Sigmoid colon (tissue), 7 donors: ENCODE measurements around the gene OTOP3. TPM values are rescaled to one million over a fixed set of nuclear protein-coding genes. Genes with fewer than 3 reads are reported as not detected.
"Not testable (repeated sequence)": the region's sequence is repeated elsewhere in the genome, so short reads cannot be mapped to it uniquely, and the experiment has no call there.

Source experiments
- DNase-seq: peaks from one replicate; pipeline ENCODE4 v3.0.0-alpha.2; 2019
- H3K27ac ChIP-seq, 4 donors: fragments of 200-600 bp; sonication (generic); one replicate each; pipeline ENCODE4 v1.5.1; 2016 to 2019; ENCODE audit warnings: mild to moderate bottlenecking in 1 of 4
- H3K27me3 ChIP-seq, 3 donors: fragments of 200-600 bp; sonication (generic); one replicate each; pipeline ENCODE4 v1.5.1; 2019; ENCODE audit warnings: mild to moderate bottlenecking in 1 of 3
- H3K36me3 ChIP-seq, 4 donors: fragments of 200-600 bp; sonication (generic); one replicate each; pipeline ENCODE4 v1.5.1; 2016 to 2019
- H3K4me1 ChIP-seq, 4 donors: fragments of 200-600 bp; sonication (generic); one replicate each; pipeline ENCODE4 v1.5.1; 2017 to 2019
- H3K4me3 ChIP-seq, 4 donors: fragments of 200-600 bp; sonication (generic); one replicate each; pipeline ENCODE4 v1.5.1; 2017 to 2019; ENCODE audit warnings: mild to moderate bottlenecking in 2 of 4, moderate library complexity in 1 of 4
- H3K9me3 ChIP-seq, 4 donors: fragments of 200-600 bp in 3 of 4; sonication (generic) in 3 of 4; one replicate each; pipeline versions ENCODE4 v1.5.1 to v1.6.1; 2013 to 2019
- EP300 ChIP-seq, 4 donors: sonication (generic); formaldehyde crosslinking; IDR thresholded peaks; one replicate each; pipeline ENCODE4 v1.6.1; 2017; ENCODE audit warnings: antibody characterized with exemption in 4 of 4
- POLR2A ChIP-seq, 2 donors: fragments of 450-650 bp; IDR thresholded peaks; one replicate each; pipeline ENCODE4 v1.6.1; 2016; ENCODE audit warnings: antibody characterized with exemption in 2 of 2, mild to moderate bottlenecking in 2 of 2, moderate library complexity in 2 of 2
- POLR2AphosphoS5 ChIP-seq, 4 donors: sonication (generic); formaldehyde crosslinking; IDR thresholded peaks; one replicate each; pipeline ENCODE4 v1.6.1; 2017; ENCODE audit warnings: antibody characterized with exemption in 4 of 4
- WGBS, 2 donors: extraction: QIAGEN DNeasy Blood & Tissue Kit; methylation state at CpG; one replicate each; pipeline ENCODE4 v1.1.7; 2013; 5-methylcytosine and 5-hydroxymethylcytosine counted together
- intact Hi-C: fragments of 100-400 bp; cut with DNase I; formaldehyde crosslinking; loops from one replicate; pipeline ENCODE4 v1.15.1; 2023
- polyA plus RNA-seq, 3 donors: library from polyadenylated mRNA; stranded (reverse); fragments of 200-250 nt; gene quantifications; one replicate each; pipeline ENCODE4 v1.2.3, GENCODE V29; 2013
- total RNA-seq, 4 donors: library from RNA; depleted of rRNA; stranded (reverse); fragments of >200 nt; gene quantifications; one replicate each; pipeline ENCODE4 v1.1.0, GENCODE V29; 2016
- TF ChIP-seq, protein P1 (sequence below), 4 experiments: fragments of 450-650 bp in 3 of 4; fragments of 200-600 bp in 1 of 4; IDR thresholded peaks; one replicate each; pipeline ENCODE4 v1.5.1; 2016 to 2019; ENCODE audit warnings: antibody characterized with exemption in 4 of 4, mild to moderate bottlenecking in 3 of 4, moderate library complexity in 2 of 4
- donor health status: healthy with polysubstance abuse.
- donor health status: Bipolar disorder and iron deficiency.
- donor health status: healthy.

Gene OTOP3
- total and polyA plus RNA-seq, 7 donors, result 0.28 to 1.8 (median 0.60) TPM; not detected in 4

DNA sequence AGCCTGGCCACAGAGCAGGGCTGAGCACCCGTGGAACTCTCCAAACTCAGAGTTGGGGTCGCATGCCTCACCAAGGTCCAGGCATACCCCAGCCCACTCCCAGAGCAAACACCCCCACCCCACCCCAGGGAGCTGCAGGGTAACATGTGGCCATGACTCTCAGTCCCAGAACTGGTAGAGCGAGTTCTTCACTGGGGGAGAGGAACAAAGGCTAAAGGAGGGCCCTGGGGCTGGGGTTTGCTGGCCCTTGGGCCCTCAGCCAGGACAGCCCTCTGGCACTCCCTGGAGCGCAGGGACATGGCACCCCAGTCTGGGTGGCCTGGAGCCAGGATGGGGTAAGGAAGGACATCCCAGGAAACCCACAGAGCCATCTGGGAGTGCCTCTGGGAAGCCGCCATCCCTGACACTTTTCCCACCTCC lies 32.7 kb downstream of the OTOP3 start:
- Histone ChIP-seq H3K4me3 (no peak overlapping the region), H3K9me3 (no peaks in the 10 kb centered on the region), H3K27me3 (peaks cover 9 to 23% (median 17%) of the 10 kb centered on the region in 3 donors), H3K27ac (no peak overlapping the region), H3K36me3 (no peaks in the 10 kb centered on the region), H3K4me1 (peaks cover 0 to 24% (median 22%) of the 10 kb centered on the region in 4 donors)
- 19 to 76% methylated on average over 5 of the region's 5 CpGs for WGBS, 2 donors
- intact Hi-C loops, result no loop called here
- no peak for TF ChIP-seq POLR2AphosphoS5 (IDR thresholded peaks at IDR 0.05)
- no peak for TF ChIP-seq POLR2A (IDR thresholded peaks at IDR 0.05)
- no peak for TF ChIP-seq EP300 (IDR thresholded peaks at IDR 0.05)
- TF ChIP-seq, protein P1, sequence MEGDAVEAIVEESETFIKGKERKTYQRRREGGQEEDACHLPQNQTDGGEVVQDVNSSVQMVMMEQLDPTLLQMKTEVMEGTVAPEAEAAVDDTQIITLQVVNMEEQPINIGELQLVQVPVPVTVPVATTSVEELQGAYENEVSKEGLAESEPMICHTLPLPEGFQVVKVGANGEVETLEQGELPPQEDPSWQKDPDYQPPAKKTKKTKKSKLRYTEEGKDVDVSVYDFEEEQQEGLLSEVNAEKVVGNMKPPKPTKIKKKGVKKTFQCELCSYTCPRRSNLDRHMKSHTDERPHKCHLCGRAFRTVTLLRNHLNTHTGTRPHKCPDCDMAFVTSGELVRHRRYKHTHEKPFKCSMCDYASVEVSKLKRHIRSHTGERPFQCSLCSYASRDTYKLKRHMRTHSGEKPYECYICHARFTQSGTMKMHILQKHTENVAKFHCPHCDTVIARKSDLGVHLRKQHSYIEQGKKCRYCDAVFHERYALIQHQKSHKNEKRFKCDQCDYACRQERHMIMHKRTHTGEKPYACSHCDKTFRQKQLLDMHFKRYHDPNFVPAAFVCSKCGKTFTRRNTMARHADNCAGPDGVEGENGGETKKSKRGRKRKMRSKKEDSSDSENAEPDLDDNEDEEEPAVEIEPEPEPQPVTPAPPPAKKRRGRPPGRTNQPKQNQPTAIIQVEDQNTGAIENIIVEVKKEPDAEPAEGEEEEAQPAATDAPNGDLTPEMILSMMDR (IDR thresholded peaks at IDR 0.05), result no peak
- no peak for DNase-seq

DNA sequence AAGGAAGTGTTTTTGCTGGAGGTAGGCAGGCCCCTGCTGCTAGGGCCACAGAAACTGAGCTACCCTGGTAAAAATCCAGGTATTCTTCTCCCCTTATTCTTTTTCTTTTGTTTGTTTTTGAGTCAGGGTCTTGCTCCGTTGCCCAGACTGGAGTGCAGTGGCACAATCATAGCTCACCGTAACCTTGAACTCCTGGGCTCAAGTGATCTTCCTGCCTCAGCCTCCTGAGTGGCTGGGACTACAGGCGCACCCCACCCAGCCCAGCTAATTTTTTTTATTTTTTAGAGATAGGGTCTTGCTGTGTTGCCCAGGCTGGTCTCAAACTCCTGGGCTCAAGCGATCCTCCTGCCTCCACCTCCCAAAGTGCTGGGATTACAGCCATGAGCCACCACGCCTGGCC lies 33.8 kb downstream of the OTOP3 start:
- H3K9me3 ChIP-seq, H3K4me3 ChIP-seq, DNase-seq, H3K36me3 ChIP-seq, H3K27ac ChIP-seq, intact Hi-C loops: not testable (repeated sequence)
- WGBS, 2 donors, result 94 to 96% methylated on average over 5 of the region's 5 CpGs
- peaks cover 0 to 24% (median 22%) of the 10 kb centered on the region in 4 donors for H3K4me1 ChIP-seq
- H3K27me3 ChIP-seq, result peaks cover 9 to 23% (median 23%) of the 10 kb centered on the region in 3 donors

DNA sequence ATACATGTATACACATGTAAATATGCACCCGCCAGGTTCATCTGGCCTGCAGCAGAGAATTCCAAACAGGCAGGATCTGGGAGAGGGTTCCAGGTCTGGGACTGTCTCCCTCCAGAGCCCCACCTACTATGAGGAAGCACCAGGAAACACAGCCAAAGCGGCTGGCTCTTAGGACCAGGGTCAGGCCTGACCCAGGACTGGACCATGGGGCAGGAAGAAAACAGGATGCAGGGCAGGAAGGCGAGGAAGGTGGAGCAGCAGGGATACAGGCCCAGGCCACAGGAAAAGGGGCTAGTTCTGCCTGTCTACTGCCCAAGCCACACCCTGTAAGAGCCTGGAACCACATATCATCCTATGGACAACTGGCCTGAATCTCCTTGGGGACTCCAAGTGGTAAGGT lies 34.7 kb downstream of the OTOP3 start:
- no peak for DNase-seq
- H3K4me1 ChIP-seq, result peaks cover 0 to 24% (median 22%) of the 10 kb centered on the region in 4 donors
- H3K36me3 ChIP-seq, result no peaks in the 10 kb centered on the region
- TF ChIP-seq EP300 (IDR thresholded peaks at IDR 0.05), result no peak
- no peak for TF ChIP-seq POLR2AphosphoS5 (IDR thresholded peaks at IDR 0.05)
- no peak for TF ChIP-seq POLR2A (IDR thresholded peaks at IDR 0.05)
- TF ChIP-seq, protein P1 (IDR thresholded peaks at IDR 0.05), result no peak
- no peaks in the 10 kb centered on the region for H3K9me3 ChIP-seq
- 75 to 90% methylated on average over 3 of the region's 3 CpGs for WGBS, 2 donors
- H3K4me3 ChIP-seq, result peak overlapping the region in 1 of 4 donors; percentile 61
- peak overlapping the region in 1 of 4 donors; percentile 18 for H3K27ac ChIP-seq
- intact Hi-C loops, result no loop called here
- H3K27me3 ChIP-seq, result peaks cover 9 to 23% (median 23%) of the 10 kb centered on the region in 3 donors

DNA sequence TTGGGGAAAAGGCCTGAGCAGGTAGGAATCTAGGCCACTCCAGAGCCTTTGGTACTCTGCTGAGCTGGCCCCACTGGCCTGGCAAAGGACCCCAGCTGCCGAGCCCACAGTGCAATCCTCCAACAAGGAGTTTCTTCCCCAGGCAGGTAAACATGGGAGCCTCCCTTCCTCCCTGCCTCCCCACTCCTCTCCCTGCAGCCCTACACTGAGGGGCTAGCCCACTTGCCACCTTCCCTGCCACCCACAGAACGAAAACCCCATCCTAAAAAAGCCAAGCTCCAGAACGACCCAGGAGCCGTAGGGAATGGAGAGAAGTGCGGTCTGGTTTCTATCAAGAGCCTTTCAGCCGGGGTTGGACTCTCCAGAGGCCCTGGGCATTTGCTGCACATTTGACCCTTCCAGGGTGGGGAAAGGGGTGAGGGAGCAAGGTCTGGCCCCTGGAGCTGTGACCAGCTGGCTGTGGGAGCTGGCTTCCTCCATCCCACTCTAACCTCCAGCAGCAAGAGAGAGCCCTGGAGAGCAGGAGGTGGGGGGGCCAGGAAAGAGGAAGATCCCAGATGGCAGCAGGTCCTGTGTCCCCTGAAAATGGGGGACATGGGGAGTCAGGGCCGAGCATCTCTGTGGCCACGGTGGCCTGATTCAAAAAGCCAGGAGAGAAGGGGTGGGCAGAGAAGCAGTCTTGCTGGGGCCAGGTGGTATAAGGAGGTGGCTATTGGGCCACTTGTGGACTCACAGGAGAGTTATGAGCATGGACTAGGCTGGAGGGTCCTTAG lies 35.6 kb downstream of the OTOP3 start:
- no peak for DNase-seq

DNA sequence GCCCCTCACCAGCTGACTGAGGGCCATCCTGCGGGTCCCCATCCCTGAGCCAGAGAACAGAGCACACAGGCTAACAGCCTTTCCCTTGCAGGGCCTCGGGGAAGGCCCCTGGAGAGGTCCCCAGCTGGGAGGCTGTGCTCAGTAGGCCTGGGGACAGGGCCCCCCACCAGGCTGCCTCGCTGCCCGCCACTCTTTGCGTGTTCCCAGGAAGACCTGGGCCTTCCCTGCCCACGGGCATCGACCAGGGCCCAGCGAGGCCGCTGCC lies 36.1 kb downstream of the OTOP3 start:
- Histone ChIP-seq H3K27me3 (peaks cover 9 to 23% (median 23%) of the 10 kb centered on the region in 3 donors), H3K9me3 (no peaks in the 10 kb centered on the region), H3K4me3 (peak overlapping the region; percentile 51 to 65 (median 56)), H3K36me3 (no peaks in the 10 kb centered on the region), H3K4me1 (peaks cover 0 to 24% (median 22%) of the 10 kb centered on the region in 4 donors), H3K27ac (peak overlapping the region; percentile 28 to 61 (median 50))
- TF ChIP-seq, protein P1 (IDR thresholded peaks at IDR 0.05), result no peak
- TF ChIP-seq POLR2A (IDR thresholded peaks at IDR 0.05), result no peak
- intact Hi-C loops, result no loop called here
- no peak for DNase-seq
- 11 to 29% methylated on average over 9 of the region's 9 CpGs for WGBS, 2 donors

More for the DNA sequence above, 35.6 kb downstream of the OTOP3 start:
- intact Hi-C loops, result no loop called here
- TF ChIP-seq POLR2A (IDR thresholded peaks at IDR 0.05) (no peak), EP300 (IDR thresholded peaks at IDR 0.05) (no peak), POLR2AphosphoS5 (IDR thresholded peaks at IDR 0.05) (no peak)
- TF ChIP-seq, protein P1 (IDR thresholded peaks at IDR 0.05), result no peak
- Histone ChIP-seq H3K27me3 (peaks cover 9 to 23% (median 23%) of the 10 kb centered on the region in 3 donors), H3K9me3 (no peaks in the 10 kb centered on the region), H3K4me1 (peaks cover 0 to 24% (median 22%) of the 10 kb centered on the region in 4 donors), H3K36me3 (no peaks in the 10 kb centered on the region), H3K27ac (peak overlapping the region; percentile 12 to 52 (median 38)), H3K4me3 (peak overlapping the region in 3 of 4 donors; percentile 51 to 65 (median 61))
- 86 to 87% methylated on average over 8 of the region's 8 CpGs for WGBS, 2 donors
